Ramos (cell line): ENCODE measurements around the gene CRKL.
"Not testable (repeated sequence)": the region's sequence is repeated elsewhere in the genome, so short reads cannot be mapped to it uniquely, and the experiment has no call there.

ENCODE experiments used
- in situ Hi-C: fragments of 300-500 bp; cut with MboI; formaldehyde crosslinking; loops from one replicate; pipeline ENCODE4 v1.14.3; 2022; ENCODE audit warnings: low sequenced_read_pairs; ENCODE audit not compliant: unreplicated experiment

CRKL gene

DNA sequence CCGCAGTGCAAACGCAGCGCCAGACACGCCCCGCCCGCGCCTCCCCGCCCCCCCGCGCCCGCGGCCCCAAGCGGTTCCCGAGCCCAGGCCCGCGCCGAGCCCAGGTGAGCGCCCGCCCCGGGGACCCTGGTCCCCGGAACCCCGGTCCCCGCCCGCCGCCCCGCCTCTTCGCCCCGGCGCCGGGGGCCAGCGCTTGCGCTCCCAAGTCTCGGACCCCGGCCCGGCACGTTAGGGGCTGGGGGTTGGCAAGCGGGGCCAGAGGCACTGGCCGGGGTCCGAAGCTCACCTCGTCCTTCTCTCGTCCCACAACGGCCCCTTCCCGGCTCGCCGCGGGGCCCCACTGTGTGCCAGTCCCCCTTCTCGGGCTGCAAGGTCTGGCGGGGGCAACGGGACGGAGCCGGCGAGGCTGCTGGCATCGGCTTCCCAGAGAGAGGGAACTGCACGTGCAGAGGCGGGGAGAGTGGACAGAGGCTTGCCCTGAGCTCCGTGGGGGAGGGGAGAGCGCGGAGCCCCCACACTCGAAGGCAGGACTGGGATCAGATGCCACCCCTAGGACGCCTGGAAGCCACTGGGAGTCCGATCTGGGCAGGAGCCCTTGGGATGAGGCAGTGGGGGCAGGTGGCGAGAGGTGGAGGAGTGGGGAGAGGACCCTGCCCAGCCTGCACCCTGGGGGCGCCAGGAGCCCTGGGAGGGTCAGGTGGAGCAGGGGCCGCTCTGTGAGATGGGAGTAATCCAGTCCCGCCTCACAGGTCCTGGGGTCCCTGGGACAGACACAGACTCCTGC is 48.1 kb downstream of the CRKL start:
- in situ Hi-C loops, result no loop called here

GRCh38 chr22:20965888-20966855 is 49.0 kb downstream of the CRKL start:
- in situ Hi-C loops, result no loop called here

GRCh38 chr22:20966883-20967696 is 49.9 kb downstream of the CRKL start, which contains the start of gene AIFM3:
Gene AIFM3 (plus strand): TSS chr22:20967255. CDS start chr22:20967945, 690 bp downstream.
- in situ Hi-C loops, result no loop called here

DNA sequence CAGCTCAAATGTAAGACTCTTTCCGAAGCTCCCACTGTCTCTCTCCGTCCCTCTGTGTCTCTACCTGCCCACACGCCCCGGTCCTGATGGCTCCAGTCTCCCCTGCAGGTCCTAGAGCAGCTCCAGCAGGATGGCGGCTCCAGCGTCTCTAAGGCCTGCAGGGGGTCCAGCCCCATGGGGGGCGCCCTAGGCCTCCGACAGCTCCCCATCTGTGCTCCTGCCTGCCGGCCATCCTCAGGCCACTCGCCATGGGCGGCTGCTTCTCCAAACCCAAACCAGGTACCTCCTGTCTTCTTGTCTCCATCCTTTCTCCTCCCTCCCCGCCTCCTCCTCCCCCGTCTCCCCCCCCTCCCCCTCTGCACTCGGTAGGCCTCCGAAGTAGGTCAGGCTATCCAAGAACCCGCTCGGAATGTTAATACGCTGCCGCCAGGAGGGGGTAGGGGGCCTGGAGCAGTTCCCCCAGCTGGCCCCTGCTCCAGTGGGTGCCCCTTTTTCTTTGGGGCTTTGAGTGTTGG is 50.5 kb downstream of the CRKL start:
- in situ Hi-C loops, result no loop called here

DNA sequence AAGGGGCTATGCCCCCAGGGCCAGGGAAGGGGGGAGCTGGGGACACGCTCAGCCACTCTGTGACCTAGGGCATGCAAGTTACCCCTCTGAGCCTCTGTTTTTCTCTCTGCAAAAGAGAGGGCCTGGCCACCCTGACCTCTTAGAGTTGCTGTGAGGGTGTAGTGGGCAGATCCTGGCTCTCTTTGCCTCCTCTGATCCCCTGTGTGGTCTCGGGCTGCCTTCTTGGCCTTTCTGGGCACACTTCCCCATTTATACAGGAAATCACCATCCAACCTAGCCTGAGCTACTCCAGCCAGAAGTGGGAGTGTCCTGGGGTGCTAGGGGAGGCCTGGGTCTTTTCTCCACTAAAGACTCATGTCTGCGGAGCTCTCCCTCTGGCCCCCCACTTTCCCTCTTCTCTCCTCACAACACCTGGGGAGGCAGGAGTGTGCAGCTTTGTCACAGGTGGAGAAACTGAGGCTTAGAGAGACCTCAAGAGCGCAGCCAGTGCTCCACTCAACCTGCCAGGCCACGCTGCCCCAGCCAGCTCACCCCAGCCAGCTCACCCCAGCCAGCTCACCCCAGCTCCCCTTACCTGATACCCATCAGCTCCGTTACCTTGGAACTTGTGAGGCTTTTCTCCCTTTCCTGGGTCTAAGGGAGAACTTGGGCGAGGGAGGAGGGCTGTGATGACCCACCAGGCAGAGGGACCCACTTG is 51.2 kb downstream of the CRKL start:
- in situ Hi-C loops, result no loop called here

DNA sequence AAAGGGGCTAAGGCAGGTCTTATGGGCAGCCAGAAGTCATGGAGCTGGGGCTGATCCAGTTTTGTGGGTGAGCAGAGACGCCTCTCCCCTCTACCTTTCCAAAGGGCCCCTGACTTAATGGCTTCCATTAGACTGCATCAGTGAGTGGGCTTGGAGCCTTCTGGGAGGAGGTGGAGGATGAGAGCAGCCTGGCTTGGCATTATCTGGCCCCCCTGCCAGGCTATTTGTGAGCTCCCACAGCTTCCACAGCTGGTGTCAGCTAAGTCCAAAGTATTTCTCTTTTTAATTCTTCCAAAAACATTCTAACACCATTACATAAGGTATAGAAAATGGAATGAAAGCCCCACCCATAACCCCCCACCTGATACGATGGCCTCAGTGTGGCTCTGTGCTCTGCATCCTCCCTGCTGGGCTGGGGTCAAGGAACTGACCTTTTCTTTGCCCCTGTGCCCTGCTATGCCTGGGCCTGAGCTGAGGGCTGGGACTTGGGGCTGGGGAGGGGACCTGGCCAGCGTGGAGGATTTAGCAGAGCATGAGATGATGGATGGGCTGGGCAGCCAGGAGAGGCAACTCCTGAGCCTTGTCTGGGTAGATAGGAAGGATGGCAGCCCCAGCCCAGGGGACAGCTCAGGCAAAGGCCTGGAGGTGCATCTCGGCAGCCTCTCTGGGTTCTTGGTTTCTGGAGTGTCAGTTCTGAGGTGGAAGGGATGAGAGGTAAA is 53.9 kb downstream of the CRKL start:
- in situ Hi-C loops, result no loop called here

- in situ Hi-C loops, result not testable (repeated sequence)
Observed at GRCh38 chr22:20972014-20972694, 54.9 kb downstream of the CRKL start.

GRCh38 chr22:20972933-20973577 is 55.8 kb downstream of the CRKL start:
- in situ Hi-C loops, result no loop called here

DNA sequence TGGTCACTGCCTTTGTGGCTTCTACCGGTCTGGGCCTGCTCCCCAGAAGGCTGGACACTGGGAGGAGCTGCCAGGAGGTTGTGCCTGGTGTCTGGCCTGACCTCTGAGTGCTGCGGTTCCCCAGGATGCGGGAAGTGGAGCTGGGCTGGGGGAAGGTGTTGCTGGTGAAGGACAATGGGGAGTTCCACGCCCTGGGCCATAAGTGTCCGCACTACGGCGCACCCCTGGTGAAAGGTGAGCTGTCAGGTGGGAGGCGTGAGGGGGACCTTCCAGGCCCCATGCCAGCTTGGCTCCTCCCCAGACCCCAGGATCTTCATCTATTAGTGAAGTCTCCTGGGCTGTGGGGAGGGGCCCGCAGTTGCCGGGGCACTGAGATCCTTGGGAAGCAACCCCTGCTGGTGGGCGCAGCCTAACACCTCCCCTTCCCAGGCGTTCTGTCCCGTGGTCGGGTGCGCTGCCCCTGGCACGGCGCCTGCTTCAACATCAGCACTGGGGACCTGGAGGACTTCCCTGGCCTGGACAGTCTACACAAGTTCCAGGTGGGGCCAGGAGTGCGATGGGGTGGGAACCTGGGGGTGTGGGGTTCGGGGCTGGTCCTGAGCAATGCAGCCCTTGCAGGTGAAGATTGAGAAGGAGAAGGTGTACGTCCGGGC is 56.6 kb downstream of the CRKL start:
- in situ Hi-C loops, result no loop called here

DNA sequence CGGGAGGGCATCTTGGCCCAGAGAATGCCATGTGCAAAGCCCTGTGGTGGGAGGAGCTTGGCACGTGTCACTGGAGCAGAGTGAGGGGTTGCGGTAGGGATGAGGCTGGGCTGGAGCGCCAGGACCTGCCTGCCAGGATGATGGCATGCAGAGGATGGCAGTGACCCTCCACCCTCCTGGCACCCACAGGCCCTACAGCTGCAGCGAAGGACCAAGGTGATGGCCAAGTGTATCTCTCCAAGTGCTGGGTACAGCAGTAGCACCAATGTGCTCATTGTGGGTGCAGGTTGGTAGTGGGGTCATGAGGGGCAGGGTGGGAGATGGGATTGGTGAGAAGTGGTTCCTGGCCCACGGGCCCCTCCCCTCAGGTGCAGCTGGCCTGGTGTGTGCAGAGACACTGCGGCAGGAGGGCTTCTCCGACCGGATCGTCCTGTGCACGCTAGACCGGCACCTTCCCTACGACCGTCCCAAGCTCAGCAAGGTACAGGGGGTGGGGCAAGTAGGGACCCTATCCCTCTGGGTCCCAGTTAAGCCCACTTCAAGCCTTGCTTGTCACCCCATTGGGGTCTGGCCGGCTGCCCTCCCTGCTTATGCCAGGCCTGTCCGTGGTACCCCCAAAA is 57.2 kb downstream of the CRKL start:
- in situ Hi-C loops, result no loop called here

DNA sequence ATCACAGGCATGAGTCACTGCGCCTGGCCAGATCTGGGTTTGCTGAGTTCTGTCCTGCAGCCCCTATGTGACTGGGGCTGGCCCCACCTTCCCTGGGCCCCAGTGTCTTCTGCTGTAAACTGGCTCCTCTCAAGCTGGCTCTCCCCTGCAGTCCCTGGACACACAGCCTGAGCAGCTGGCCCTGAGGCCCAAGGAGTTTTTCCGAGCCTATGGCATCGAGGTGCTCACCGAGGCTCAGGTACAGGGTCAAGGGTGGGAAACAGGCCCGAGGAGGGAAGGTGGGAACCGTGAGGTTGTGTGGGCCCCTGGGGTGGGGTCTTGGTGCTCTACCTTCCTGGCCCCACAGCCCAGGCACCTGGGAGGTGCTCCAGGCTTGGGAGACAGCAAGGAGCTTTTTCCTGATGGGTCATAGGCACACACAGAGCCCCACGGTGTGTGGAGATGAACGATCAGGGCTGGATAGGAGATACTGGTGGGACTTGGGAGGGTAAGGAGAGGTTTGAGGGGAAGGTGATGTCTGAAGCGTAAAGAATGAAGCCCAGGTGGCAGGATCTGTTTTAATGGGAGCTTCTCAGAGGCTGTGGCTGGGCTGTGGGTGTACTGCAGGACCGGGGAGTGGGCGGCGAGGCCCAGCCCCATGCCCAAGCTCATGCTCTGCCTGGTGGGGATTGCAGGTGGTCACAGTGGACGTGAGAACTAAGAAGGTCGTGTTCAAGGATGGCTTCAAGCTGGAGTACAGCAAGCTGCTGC is 58.5 kb downstream of the CRKL start:
- in situ Hi-C loops, result no loop called here

GRCh38 chr22:20976291-20976877 is 59.2 kb downstream of the CRKL start:
- in situ Hi-C loops, result no loop called here

- in situ Hi-C loops, result no loop called here
Observed at GRCh38 chr22:20977019-20977418, 59.8 kb downstream of the CRKL start.

DNA sequence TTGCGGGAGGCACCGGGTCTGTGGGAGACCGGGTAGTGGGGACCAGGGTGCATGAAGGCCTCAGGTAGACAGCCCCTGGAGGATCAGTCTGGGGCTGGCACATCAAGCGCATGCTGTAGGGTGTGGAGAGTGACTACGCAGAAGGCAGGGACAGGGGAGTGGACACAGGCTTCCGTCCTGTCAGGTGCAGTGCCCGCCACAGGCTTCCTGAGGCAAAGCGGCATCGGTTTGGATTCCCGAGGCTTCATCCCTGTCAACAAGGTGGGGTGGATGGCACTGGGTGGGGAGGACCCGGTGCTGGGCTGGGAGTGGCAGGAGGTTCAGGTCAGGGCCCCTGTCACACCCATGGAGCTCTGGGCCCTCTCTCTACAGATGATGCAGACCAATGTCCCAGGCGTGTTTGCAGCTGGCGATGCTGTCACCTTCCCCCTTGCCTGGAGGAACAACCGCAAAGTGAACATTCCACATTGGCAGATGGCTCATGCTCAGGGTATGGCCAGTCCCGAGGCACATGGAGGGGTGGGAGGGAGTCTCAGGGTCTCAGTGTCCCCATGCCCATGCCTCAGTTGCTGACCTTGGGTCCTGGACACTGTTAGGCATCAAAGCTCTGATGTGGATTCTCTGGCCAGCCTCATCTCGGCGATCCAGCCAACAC is 60.4 kb downstream of the CRKL start:
- in situ Hi-C loops, result no loop called here

DNA sequence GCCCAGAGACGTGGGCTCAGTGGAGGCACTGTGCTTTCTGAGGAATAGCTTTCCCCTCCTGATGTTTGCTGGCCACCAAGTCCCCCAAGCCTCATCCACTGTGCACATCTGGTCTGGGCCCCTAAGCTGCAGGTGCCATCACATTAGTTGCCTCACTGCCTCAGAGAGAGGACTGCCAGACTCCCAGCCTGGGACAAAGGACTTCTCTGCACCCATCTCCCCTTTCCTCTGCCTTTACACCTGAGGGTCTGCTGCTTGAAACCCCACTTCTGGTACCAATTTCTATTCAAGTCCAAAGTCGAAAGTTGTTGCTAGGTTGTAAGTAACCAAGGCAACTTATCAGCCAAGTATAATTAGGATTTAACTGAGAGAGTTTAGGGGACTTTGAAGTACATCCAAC is 61.2 kb downstream of the CRKL start:
- in situ Hi-C loops, result no loop called here
